Activated CD4-positive, alpha-beta T cell treated with anti-CD3 and anti-CD28 coated beads for 24 hours (primary cell): Measurements from ENCODE around the gene VPS51.
A peak's percentile ranks its signal among the peaks of the same experiment; 100 is the strongest.

Experiments used
- DNase-seq, 2 donors: peaks; one replicate each; pipeline ENCODE4 v3.0.0-alpha.2; 2020; ENCODE audit warnings: low read depth in 2 of 2

Gene VPS51

DNA sequence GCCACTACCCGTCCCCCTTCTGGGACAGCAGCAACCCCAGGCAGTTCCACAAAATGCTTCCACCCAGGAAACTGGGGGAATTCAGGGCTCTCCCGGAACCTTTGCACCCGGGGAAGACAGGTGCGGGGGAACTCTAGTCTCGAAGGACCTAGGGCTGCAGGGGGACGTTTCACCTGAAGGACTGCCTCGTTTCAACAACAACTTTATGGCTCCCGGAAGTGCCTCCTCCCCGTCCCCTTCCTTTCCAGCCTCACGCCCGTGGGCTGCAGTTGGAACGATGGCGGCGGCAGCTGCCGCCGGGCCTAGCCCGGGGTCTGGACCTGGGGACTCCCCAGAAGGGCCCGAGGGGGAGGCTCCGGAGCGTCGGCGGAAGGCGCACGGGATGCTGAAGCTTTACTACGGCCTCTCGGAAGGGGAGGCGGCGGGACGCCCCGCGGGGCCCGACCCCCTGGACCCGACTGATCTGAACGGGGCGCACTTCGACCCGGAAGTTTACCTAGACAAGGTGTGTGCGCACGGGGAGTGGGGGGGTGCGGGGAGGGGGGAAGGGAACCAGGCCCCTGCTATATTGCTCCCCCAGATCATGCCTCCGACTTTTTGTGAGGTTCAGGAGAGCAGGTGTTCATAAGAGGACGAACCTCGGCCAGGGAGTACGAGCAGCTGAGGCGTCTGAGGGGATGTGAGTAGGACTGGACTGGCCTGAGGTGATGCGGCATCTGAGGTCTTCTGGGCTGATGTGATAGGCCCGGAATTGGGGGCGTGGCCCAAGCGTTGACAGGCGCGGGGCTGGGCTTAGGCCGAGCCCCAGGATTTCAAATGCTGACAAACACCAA, at the start of gene VPS51:
VPS51 (plus strand) TSS at position 241 of the 833 bp plus-strand sequence; CDS start at position 278, 37 bp downstream.
- DNase-seq: peak; percentile 70 to 71

DNA sequence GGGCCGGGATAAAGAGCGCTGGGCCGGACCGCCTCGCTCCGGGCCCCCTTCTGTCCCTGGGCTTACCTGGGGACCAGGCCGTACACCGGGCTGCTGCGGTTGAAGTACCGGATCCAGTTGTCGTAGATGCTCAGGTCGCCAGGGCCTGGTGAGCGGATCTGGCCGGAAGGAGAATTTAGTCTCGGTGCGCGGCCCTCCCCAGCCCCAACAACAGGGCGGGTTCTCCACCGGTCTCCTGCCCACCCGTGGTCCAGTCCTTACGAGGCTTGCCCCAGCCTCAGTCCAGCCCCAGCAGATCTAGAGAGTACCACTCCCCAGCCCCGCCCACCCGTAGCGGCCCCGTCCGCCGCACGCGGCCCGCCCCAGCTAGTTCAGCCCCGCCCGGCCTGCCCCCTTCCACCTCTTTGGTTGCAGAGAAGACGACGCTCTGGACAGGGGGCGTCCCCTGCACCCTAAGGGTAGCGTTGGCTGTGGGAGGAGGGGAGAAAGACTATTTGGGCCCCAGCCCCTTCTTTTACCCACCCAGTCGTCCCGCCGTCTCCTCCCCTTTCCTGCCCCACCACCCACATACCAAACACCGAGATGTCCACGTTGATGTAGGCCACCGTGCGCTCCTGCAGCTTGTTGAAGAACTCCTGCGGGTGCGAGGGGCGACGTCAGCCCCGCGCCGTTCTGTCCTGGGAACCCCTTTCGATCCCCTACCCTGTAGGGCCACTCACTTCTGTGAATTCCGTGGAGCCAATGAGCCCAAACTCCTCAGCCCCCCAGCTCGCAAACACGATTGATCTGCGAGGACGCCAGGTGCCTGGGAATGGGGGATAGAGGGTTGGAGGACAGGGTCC, 48.2 kb upstream of the VPS51 start:
- DNase-seq: no peak

- DNase-seq: no peak
Observed at GRCh38 chr11:65051398-65051858, 44.6 kb upstream of the VPS51 start.

DNA sequence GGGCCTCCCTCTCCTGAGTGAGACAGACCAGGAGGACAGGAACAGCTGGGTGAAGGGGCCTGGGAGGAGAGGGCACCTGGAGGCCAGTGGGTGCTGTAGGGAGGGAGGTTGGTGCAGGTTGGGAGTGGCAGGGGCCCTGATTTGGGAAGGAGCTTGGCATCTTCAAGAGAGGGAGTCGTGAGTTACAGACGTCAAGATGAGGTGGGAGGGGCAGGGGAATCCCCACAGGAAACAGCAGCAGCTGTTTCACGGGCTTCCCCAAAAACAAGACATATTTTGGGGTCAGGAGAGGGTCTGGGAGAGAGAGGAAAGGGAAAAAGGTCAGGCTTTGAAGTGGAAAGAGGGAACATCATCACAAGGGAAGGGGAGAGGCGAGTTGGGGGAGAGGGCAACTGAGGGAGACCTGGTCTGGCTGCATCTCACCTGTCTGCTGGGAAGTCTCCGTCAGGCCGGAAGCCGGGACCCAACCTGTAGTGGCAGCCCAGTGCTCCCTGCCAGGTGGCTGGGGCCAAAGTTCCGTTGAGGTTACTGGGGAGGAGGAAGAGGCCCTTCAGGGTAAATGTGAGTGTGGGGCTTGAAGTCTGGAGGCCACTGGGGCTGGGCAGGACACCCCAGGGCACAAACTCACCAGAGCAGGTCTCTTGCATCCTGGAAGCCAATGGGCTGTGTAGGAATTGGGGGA, 42.0 kb upstream of the VPS51 start:
- DNase-seq: no peak

DNA sequence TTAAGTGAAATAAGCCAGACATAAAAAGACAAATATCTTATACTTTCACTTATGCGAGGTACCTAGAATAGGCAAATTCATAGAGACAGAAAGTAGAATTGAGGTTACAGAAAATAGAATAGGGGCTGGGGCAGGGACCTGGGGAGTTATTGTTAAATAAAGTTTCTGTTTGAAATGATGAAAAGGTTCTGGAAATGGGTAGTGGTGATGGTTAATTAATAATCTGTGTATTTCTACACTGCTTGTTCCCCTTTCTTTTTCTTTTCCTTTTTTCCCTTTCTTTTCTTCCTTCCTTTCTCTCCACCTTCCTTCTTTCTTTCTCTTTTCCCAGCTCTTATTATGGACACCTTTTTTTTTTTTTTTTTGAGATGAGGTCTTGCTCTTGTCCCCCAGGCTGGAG, 40.5 kb upstream of the VPS51 start:
- no peak for DNase-seq

DNA sequence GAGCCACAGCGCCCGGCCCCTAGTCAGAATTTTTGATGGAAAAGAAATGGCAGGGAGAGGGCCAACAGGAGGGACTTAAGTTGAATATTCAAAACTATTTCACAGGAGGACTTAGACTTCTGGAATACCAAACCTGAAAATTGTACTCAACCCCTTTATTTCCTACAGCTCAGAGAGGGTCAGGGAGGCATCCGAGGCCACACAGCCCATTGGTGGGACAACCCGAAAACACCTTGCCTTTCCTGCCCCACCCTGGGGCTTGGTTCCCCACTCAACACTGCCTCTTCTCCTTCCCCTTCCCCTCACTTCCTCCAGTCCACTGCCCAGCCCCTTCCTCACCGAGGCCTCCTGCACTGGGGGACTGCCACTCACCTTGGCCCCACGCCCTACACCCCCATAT, 39.0 kb upstream of the VPS51 start:
- DNase-seq: no peak

- DNase-seq: no peak
Observed at GRCh38 chr11:65057526-65057925, 38.5 kb upstream of the VPS51 start.

DNA sequence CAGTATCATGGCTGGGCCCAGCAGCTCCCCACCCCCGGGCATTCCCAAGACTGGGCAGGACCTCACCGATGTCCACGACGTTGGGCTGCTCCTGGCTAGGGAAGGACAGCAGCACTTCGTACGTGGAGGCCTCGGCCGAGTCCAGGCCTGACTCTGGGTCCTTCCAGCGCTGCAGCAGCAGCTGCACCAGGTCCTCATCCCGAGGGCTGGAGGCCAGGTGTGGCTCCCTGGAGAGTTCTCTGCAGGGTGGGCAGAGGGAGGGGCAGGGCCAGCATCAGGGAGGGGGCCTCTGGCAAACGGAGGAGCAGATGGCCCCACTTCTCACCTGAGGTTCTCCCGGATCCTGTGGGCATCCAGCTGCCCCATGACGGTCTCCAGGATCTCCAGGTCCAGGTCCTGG, 38.0 kb upstream of the VPS51 start:
- no peak for DNase-seq

- DNase-seq: no peak
Observed at GRCh38 chr11:65058419-65059054, 37.5 kb upstream of the VPS51 start, which contains the start of gene NAALADL1. NAALADL1 (minus strand) TSS chr11:65058553; CDS start chr11:65058521, 32 bp downstream.

DNA sequence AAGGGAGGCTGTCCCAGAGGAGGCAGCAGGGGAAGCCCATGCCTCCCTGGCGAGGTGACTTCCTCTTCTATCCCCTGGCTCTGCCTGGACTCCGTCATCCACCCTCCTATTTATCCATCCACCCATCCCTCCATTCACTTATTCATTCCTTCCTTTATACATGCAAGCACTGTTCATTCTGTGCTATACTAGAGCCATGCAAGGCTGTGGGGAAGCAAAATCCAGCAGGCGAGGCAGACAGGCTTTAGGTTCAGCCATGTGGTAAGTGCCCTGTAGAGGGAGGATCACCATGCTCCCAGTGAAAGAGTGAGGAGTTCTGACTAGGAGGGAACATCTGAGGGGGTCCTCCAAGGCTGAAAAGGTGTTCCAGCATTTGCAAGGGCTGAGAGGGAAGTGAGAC, 36.5 kb upstream of the VPS51 start:
- no peak for DNase-seq

- DNase-seq: no peak
Observed at GRCh38 chr11:65059959-65060824, 35.8 kb upstream of the VPS51 start.

DNA sequence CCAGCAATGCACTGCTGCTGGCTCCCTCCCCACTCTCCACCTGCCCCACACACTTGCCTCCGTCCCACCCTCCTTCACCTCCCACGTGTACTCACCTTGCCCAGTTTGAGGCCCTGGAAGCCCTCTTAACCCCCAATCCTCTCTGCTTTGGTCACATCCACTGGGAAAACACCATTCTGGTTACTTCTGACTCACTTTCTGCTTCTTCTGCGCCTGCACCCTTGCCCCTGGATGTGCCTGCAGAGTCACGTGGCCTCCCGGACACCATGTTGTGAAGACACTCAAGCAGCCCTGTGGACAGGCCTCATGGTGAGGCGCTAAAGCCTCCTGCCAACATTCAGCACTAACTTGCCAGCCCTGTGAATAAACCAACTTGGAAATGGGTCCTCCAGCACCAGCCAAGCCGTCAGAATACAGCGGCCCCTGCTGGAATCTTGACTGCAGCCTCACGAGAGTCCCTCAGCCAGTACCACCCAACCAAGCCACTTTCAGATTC, 35.1 kb upstream of the VPS51 start:
- no peak for DNase-seq

DNA sequence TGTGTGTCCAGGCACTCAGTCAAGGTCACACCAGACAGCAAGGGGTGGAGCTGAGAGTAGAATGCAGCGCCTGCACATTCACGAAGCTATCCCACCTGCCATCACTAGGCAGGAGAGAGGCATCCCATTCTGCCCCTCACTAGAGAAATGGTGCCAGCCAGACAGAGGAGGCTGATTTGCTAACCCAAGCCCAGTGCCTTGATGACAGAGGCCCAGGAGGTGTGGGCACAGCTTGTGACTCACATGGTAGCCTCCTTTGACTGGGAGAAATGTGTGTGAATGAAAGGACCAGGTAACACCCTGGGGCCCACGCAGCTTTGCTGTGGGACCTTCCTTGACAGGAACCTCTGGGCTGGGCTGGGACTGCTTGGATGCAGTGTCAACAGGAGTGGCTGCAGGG, 32.5 kb upstream of the VPS51 start:
- no peak for DNase-seq

DNA sequence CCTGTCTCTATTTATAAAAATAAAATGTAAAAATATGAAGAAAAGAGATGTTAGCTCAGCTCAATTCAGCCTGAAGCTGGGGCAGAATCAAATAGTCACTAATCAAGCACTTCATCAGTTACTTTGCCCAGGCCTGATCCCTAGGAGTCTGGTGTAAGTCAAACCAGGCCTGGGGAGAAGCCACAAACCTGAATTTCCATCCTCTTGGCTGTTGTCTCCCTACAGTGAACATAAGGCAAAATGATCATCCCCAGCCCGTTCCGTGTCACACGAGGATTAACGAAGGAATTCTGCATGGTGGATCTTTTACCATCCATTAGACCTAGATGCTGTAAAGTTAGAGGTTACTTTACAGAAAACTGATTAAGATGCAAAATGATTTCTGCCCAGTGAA, 31.2 kb upstream of the VPS51 start:
- DNase-seq: no peak

DNA sequence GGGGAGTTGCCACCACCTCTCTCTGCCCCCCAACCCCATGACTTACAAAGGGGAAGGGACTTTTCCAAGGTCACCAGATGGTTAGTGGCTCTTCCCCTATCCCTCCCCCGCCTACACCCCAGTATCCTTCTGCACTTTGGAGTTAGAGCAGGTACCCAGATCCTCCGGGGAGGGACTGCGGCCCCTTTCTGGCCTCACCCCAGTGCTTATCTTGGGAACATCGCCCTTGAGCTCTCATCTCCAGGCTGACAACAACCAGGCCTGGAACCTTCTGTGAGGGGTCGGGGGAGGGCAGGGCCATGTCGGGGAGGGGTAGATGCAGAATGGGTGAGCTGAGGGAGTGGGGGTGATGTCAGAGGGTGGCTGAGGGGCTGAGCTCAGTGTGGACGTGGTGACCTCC, 30.2 kb upstream of the VPS51 start:
- DNase-seq: no peak

DNA sequence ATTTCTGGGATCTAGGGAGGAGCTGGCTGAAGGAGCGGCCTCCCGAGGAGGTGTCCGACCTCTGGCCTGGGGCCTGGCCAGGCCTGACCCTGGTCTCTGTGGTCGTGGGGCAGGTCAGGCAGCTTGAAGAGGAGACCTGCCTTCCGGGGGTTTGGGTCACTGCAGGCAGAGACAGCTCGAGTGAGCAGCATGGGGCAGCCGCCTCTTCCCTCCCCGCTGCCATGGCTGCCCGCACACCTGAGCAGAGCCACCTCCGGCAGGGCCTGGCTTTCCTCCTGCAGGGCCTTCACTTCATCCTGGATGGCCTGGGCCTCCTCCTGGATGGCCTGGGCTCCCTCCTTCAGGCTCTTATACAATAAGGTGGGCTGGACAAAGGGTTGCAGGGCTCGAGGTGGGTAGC, 29.7 kb upstream of the VPS51 start:
- no peak for DNase-seq

GRCh38 chr11:65066805-65067291, 29.2 kb upstream of the VPS51 start:
- DNase-seq: no peak

GRCh38 chr11:65067446-65067845, 28.6 kb upstream of the VPS51 start:
- no peak for DNase-seq

- no peak for DNase-seq
Observed at GRCh38 chr11:65069217-65069616, 26.8 kb upstream of the VPS51 start.

DNA sequence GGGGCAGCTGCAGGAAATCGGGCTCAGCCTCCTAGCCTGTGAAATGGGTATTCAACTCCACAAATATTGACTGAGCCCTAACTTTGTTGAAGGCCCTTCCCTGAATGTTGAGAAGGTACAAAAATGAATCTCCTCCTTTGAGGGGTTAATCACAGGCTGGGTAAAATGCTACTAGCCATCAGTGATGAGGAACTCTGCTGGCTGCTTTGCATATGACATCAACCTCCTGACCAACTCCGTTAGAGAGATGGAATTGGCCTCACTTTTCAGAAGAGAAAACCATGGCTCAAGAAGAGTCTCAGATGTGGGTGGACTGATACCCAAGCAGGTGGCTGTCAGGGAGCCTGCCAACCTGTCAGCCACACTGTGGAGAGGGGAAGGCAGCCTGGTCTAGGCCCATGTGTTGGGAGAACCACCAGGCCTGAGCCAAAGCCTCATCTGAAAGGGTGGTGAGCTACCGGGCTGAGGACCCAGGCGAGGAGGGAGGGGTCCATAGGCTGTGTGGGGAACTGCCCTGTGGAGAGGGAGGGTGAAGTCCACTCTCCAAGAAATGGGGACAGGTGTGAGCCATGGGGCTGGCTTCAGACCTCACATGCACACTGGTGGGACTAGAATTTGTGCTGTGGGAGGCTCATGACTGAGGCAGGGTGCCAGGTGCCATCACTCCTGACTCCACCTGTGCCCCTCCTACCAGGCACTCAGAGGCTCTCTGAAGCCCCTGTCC, 23.9 kb upstream of the VPS51 start:
- DNase-seq: no peak
